ENCODE data around the gene CHRND.

Gene CHRND
- total RNA-seq, result 0 to 1.4 (median 0) reads per million in 17 experiments

DNA sequence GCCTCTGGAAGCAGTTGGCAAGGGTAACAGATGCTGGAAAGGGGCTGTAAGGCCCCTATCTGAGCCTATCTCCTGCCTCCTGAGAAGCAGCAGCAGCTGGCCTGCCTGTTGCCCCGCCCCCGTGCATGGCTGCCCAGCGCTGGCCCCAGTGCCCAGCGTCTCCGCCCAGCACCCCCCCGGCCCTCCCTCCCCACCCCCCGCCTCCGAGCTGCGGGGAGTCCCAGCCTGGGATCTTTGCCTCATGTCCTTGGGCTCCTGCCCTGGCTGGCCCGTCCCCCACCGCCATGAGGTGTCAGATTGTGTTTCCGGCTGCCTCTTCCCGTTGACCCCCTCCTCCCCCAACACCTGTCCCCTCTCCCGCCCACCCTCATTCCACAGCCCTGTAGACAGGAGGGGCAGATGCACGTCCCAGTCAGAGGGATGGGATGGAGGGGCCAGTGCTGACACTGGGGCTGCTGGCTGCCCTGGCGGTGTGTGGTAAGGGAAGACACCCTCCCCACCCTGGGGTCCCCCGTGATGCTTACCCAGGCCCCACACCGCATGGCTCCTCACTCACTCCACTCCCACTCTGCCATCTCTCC, at the start of gene CHRND:
CHRND (plus strand) TSS at position 370 of the 581 bp plus-strand sequence; CDS start at position 426, 56 bp downstream.
- no peak for DNase-seq

DNA sequence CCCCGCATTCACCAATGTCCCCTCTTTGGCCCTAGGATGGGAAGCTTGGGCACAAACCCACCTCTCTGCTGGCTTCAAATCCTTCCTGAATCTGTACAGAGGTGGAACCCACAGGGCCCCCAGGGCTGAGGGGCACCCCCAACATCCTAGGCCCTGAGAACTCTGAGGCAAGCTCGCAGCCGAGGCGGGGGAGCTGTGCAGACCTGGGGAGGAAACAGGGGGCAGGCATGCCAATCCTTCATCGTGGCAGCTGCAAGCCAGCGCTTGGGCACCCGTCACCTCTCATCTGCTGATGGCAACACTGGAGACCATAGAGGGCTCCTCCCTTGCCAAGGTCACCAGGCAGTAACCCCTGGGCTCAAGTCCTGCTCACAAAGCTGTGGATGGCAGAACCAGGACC, 49.2 kb upstream of the CHRND start:
- DNase-seq, result no peak

DNA sequence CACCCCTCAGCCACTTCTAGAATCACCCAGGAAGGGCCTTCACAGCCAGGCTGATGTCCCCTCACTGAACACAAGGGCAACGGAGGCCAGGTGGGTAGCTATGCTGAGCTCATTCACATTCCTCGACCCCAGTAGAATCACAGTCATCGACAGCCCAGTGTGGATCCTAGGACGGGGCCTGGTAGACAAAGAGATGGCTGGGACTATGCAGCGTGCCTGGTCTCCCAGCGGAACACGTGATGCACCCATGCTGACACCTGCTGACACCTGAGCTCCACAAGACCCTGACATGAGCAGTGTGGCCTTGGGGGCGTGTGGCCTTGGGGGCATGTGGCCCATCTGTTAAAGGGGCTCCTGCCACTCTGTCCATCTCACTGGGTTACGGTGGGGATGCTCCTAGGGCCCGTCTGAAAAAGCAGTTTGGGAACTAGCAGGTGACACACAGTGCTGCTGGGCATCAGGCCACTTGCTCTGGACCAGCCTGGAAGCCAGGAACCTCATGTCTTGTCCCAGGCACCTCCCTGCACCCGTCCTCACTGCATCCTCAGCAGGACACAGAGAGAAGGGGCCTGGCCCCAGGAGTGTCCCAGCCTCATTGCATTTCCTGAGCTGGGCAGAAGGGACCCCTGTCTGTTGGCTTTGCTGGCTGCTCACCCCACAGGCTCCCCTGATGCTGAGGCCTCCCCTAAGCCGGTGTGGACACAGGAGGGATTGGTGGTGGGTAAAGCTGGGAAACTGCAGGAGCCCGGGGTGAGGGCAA, 48.0 kb upstream of the CHRND start:
- DNase-seq, result no peak

- no peak for DNase-seq
These were observed 47.2 kb upstream of the CHRND start for GRCh38 chr2:232478571-232479340.

- no peak for DNase-seq
These were observed 46.4 kb upstream of the CHRND start for GRCh38 chr2:232479341-232480200.

GRCh38 chr2:232480201-232481190, 45.5 kb upstream of the CHRND start:
- DNase-seq, result no peak

DNA sequence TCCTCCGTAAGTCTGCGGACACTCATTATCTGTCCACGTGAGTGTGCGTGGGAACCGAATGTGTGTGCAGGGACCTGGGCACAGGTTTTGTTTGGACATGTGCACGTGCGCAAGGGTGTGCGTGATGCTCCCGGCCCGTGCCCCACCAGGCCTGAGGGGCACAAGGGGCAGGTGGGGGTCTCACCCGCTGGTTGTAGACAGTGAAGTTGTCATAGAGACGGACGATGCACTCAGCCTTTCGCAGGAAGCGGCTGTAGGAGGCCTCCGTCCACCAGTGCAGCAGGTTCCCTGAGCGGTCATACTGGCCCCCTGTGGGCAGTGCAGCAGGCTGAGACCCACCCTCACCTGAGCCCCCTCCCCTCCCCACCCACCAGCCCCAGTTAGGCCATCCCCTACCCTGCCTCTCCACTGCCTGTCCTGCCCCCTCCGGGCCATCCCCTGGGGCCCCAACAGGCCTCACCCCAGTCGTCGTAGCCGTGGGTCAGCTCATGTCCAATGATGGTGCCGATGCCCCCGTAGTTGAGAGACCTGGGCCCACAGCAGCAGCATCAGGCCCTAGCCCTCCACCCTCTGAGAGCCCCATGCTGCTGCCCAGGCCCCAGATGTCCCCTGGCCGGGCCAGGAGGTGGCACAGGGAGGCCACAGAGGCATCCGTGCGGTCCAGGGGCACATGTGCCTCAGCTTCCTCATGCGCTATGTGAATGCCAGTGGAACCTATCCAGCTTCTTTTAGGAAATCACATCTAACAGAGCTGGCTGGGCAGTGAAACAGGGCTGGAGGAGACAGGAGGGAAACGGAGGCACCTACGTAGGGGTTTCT, 44.4 kb upstream of the CHRND start:
- DNase-seq, result no peak

- no peak for DNase-seq
These were observed 43.4 kb upstream of the CHRND start for GRCh38 chr2:232482301-232483238.

DNA sequence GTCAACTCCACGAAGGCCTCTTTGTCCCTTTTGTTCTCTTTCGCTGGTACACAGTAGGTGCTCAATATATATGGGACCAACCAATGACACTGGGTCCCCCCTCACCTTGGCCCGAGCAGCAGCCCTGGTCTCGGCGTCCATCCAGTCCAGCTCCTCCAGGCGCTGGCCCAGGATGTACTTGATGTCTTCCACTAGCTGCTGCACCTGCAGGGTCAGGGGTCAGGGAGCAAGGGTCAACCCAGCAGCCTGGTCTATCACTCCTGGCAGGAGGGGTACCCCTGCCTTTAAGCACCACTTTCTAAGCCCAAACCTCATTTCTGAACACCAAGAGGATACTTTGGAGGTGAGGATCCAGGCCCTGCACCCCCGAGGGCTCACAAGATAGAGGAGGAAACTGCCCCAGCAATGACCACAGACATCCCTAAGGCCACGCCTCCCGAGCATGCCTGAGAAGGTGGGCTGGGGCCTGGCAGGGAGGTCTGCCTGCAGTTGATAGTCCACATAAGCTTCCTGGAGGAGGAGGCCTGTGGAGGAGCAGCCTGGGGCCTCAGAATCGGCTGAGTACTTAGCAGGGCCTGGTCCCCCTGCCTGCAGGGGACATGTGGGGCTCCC, 42.5 kb upstream of the CHRND start:
- no peak for DNase-seq

DNA sequence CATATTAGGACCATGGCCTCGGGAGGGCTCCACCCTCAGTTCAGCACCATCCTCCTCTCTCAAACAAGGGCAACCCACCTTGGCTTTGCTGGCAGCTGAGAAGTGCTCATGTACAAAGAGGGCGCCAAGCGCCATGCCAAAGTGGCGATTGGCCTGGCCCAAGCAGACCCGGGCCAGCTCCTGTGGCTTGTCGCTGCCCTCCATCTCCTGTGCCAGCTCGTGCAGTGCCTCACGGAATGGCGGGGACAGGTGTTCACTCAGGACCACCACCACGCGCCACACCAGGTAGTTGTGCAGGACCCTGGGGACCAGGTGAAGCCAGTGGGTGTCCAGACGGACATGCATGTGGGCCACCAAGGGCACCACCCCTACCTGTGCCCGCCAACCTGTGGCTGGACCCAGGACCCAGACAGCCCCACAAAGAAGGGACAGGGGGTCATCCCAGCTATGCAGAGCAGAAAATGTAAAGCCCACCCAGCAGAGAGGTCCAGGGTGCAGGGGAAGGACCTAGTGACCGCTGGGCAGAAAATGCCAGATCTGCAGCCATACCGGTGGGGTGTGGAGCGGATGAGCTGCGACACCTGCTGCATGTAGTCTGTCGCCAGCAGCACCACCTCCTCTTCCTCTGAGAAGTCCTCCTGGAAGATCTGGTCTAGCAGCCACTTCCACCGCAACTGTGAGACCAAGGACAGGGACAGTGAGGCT, 41.9 kb upstream of the CHRND start:
- no peak for DNase-seq

DNA sequence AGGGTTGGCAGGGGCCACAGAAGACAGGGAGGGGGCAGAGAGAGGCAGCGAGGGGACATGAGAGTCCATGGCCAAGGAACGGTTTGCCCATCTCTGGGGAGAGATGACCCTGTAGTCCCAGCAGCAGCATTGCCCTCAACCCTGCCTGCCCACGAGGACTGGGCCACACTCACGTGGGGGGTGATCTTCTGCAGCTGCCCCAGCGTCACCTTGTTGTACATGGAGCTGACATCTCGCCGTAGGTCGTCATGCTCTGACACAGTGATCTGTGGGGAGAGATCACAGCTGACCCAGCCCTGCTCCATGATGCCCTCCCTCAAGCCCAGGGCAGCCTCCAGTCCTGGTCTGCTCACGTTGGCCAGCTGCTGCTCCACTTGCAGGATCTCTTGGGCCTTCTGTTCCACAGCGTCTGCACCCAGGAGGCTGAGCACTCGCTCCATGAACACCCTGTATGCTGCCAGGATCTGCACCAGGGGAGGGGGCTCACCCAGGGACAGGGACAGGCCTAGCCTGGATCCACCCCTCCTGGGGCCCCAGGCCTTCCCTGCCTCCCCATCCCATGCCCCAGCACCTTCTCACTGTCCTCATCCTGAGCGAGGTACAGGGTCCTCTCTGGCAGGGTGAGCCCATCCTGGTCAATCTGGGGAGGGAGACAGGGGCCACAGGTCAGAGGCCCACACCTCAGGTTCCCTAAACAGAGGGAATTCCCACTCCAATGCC, 41.2 kb upstream of the CHRND start:
- no peak for DNase-seq

DNA sequence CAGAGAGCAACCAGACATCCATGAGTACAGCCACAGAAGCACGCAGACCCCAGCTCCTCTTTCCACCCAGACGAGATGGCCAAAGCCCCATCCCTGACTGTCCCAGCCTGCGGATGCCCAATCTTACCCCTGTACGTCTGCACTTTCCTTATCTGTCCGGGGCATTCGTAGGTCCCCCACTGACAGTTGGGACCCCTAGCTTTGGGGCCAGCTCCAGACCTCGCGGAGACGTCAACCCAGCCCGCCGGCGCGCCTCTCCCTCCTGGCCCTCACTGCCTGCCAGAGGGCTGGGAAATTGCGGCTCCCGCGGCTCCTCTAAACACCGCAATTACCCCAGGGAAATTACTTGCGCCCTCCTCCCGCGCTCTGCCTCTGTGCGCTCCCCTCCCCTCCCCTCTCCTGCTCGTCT, 40.6 kb upstream of the CHRND start:
- no peak for DNase-seq

- DNase-seq, result no peak
These were observed 40.0 kb upstream of the CHRND start for GRCh38 chr2:232485757-232486557.

DNA sequence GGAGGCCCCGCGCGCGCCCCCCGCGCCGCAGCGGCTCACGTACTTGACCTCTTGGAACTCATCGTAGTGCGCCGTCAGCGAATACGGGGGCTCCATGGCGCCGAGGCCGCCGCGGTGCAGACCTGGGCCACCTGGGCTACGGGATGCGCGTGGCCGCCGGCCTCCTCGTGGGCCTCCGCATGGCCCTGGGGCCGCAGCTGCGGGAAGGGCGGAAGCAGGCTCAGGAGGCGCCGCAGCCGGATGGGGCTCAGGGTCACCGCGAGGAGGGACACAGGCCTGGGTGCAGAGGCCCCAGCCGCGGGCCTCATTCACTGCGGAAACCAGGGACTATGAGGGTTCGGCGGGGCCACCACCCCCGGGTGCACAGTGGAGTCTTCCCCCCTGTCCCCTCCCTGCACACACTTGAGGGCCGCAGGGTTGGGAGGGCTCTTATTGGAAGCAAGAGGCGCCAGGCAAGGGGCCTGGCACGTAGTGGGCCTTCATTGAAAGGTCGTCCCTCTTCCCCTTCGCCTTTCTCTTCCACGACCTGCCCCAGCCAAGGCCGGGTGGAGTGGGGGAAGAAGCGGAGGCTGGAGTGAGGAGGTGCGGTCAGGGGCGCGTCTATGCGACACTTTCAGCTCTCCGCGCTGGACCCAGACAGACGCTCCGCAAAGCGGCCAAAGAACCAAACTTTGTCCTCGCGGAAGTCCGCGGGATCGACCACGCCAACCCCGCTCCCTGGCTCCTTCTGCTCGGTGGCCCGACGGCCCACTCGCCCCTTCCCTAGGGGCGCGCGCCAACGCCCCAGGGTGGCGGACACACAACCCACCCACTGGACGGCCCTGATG, 39.2 kb upstream of the CHRND start:
- no peak for DNase-seq

DNA sequence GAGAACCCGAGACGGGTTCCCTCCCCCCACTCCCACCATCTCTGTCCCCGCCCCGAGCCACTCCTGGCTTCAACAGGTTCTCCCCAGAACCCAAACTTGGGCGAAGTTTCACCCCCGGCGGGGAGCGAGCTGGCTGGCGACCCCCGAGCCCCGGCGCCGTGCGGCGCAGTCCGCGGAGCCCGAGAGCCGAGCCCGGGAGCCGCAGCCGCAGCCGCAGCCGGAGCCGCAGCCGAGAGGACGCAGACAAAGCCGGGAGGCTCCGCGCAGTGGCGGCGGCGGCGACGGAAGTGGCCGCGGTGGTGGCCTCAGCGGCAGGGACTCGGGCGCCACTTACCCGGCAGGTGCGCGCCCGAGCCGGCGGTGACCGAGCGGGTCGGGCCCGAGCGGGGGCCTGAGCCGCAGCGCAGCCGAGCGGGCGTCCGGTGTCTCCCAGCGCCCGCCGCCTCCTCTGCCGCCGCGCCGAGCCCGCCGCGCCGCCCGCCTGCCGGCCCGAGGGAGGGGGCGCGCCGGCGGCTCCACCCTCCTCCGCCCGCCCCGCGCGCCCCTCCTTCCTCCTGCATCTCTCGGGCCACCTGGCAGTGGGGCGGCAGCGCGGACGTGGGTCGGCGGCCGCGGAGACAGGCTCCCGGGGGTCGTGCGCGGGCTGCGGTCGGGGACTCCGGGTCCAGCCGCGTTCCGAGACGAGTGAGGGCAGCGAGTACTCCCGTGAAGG, 38.4 kb upstream of the CHRND start, which contains the start of gene ECEL1:
ECEL1 (minus strand) TSS at position 450 of the 712 bp plus-strand sequence. CDS start 1,181 bp downstream, outside the sequence.
- peak in 2 of 4 experiments; percentile 8 to 18 for DNase-seq

Data from suppressor macrophage (primary cell).